Natural killer cell (primary cell): ENCODE results near the gene C2orf74. TPM values are rescaled to one million over a fixed set of nuclear protein-coding genes. Genes with fewer than 3 reads are reported as not detected.
"Not testable (repeated sequence)": the region's sequence is repeated elsewhere in the genome, so short reads cannot be mapped to it uniquely, and the experiment has no call there.

Source experiments
- ATAC-seq, 3 donors: fragments of 150-1000 bp in 2 of 3; fragments of 200-7000 bp in 1 of 3; cut with Tn5 transposase; 1 replicate in 1 of 3; 2 replicates in 2 of 3; pipeline ENCODE4 v1.10.0; 2021; ENCODE audit warnings: mild to moderate bottlenecking in 2 of 3, moderate library complexity in 2 of 3
- DNase-seq, 2 donors: peaks; one replicate each; pipeline versions ENCODE4 v3.0.0 to v3.0.0-alpha.2; 2013 to 2021; ENCODE audit warnings: mixed read lengths in 1 of 2
- H3K27ac ChIP-seq: one replicate; pipeline ENCODE4 v1.5.1; 2013; ENCODE audit warnings: mild to moderate bottlenecking, low read length
- H3K27me3 ChIP-seq: one replicate; pipeline ENCODE4 v1.6.1; 2013; ENCODE audit warnings: low read length; ENCODE audit not compliant: control insufficient read depth, insufficient read depth
- H3K36me3 ChIP-seq: one replicate; pipeline ENCODE4 v1.6.1; 2013; ENCODE audit warnings: low read length; ENCODE audit not compliant: control insufficient read depth, insufficient read depth
- H3K4me1 ChIP-seq: one replicate; pipeline ENCODE4 v1.6.1; 2013; ENCODE audit warnings: low read length; ENCODE audit not compliant: control insufficient read depth, insufficient read depth
- H3K4me3 ChIP-seq: one replicate; pipeline ENCODE4 v1.5.1; 2013; ENCODE audit warnings: low read length
- H3K9me3 ChIP-seq: one replicate; pipeline ENCODE4 v1.6.1; 2013; ENCODE audit warnings: low read length; ENCODE audit not compliant: control insufficient read depth, insufficient read depth
- H3K27ac Mint-ChIP-seq, 2 donors: one replicate each; pipeline ENCODE4 v1.8.0; 2022; ENCODE audit warnings: mild to moderate bottlenecking in 2 of 2, mixed read lengths in 2 of 2, moderate library complexity in 1 of 2
- H3K27me3 Mint-ChIP-seq, 2 donors: one replicate each; pipeline ENCODE4 v1.8.0; 2022; ENCODE audit warnings: low read depth in 2 of 2, mixed read lengths in 2 of 2
- H3K36me3 Mint-ChIP-seq: one replicate; pipeline ENCODE4 v1.8.0; 2022; ENCODE audit warnings: mixed read lengths
- H3K4me1 Mint-ChIP-seq, 2 donors: one replicate each; pipeline ENCODE4 v1.8.0; 2022; ENCODE audit warnings: mixed read lengths in 2 of 2
- H3K4me3 Mint-ChIP-seq: one replicate; pipeline ENCODE4 v1.8.0; 2022; ENCODE audit warnings: mild to moderate bottlenecking, moderate library complexity, mixed read lengths
- H3K9me3 Mint-ChIP-seq, 2 donors: one replicate each; pipeline ENCODE4 v1.8.0; 2022; ENCODE audit warnings: mixed read lengths in 2 of 2
- WGBS: methylation state at CpG from one replicate; pipeline ENCODE4 v1.1.7; 2013; ENCODE audit warnings: missing lambda C conversion rate; ENCODE audit not compliant: insufficient coverage; 5-methylcytosine and 5-hydroxymethylcytosine counted together
- intact Hi-C: fragments of 100-400 bp; cut with micrococcal nuclease; formaldehyde crosslinking; loops from one replicate; pipeline ENCODE4 v1.14.2; 2022
- total RNA-seq, 4 donors: library from RNA; stranded (reverse); fragments of 120-200 nt in 1 of 4; gene quantifications; one replicate each; pipeline versions ENCODE4 v1.2.3 to v1.2.4, GENCODE V29; 2013 to 2022
- TF ChIP-seq, protein P1 (sequence below): fragments of 200-600 bp; IDR thresholded peaks from one replicate; pipeline ENCODE4 v1.8.0; 2022; ENCODE audit warnings: antibody characterized with exemption

C2orf74 gene
- total RNA-seq, 3 donors from 2014 or later (not counting 1 experiment from before 2014, with no cell fraction given), result 5.7 to 6.1 (median 6.0) TPM

DNA sequence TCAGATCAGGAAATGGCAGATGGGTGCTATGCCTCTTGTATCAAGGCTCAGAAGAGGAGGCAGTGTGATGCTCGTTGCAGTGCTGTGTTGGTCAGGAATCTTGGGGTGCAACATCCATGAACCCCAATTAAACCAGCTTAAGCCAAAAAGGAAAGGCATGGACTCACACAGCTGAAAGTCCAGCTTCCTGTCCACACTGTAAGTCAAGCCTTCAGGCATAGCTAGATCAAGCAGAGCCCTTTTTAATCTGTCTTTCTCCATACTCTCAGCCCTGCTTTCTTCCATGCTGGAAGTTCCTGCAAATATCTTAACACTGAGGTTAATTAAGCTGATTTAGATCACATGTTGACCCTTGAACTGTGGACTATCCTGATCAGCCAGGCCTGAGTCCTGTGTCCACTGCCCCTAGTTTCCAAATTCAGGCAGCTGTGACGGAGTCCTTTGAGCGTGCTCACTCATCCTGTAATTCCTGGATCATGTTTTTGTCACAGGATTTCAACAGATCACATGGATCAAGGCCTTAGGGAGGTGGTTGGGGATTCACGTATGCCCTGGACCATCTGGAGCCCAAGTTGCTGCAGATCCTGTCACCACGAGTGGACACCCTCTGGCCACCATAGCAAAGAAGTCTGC, 4.5 kb upstream of the C2orf74 start:
- ATAC-seq (no peak), DNase-seq (no peak)
- Histone ChIP-seq H3K4me1 (no peaks in the 10 kb centered on the region), H3K27ac (no peak overlapping the region), H3K9me3 (no peaks in the 10 kb centered on the region), H3K4me3 (no peak overlapping the region), H3K36me3 (peaks cover 3% of the 10 kb centered on the region), H3K27me3 (no peaks in the 10 kb centered on the region)
- H3K27me3 Mint-ChIP-seq, result no peaks in the 10 kb centered on the region
- peaks cover 6 to 18% of the 10 kb centered on the region in 2 donors for H3K4me1 Mint-ChIP-seq
- H3K36me3 Mint-ChIP-seq, result peaks cover 23% of the 10 kb centered on the region
- intact Hi-C loops, result no loop called here
- H3K4me3 Mint-ChIP-seq, result no peak overlapping the region
- peaks cover 0 to 6% of the 10 kb centered on the region in 2 donors for H3K9me3 Mint-ChIP-seq
- TF ChIP-seq, protein P1, sequence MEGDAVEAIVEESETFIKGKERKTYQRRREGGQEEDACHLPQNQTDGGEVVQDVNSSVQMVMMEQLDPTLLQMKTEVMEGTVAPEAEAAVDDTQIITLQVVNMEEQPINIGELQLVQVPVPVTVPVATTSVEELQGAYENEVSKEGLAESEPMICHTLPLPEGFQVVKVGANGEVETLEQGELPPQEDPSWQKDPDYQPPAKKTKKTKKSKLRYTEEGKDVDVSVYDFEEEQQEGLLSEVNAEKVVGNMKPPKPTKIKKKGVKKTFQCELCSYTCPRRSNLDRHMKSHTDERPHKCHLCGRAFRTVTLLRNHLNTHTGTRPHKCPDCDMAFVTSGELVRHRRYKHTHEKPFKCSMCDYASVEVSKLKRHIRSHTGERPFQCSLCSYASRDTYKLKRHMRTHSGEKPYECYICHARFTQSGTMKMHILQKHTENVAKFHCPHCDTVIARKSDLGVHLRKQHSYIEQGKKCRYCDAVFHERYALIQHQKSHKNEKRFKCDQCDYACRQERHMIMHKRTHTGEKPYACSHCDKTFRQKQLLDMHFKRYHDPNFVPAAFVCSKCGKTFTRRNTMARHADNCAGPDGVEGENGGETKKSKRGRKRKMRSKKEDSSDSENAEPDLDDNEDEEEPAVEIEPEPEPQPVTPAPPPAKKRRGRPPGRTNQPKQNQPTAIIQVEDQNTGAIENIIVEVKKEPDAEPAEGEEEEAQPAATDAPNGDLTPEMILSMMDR, result no peak
- 96% methylated on average over 5 of the region's 5 CpGs for WGBS
- H3K27ac Mint-ChIP-seq, result peak overlapping the region in 1 of 2 donors; percentile 15

DNA sequence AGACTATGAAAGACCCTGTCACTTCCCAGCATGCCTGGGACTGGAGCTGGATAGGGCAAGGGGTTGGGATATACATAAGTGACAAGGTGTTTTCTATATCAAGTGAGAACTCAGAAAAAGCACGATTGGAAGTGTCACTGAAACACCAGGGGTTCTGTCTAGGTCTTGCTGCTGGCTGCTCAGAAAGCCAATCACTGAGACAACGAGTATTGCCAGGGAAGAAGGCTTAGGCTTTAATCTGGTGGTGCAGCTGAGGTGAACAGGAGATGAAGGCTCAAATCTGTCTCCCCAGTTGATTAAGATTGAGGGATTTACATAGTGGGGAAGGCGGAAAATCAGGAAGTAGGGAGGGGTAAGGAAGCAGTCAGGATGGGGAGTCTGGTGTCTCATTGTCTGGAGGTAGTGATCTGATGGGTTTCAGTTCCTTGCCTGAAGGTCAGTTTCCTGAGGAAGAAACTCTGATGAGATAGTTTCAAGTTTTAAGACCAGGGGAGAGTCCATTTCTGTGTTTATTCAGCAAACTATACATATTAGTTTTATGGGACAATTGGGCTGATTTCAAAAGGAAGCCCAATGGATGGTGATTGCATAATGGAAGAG, 3.5 kb upstream of the C2orf74 start:
- peaks cover 3% of the 10 kb centered on the region for H3K36me3 ChIP-seq
- Mint-ChIP-seq H3K4me1 (peaks cover 6 to 18% of the 10 kb centered on the region in 2 donors), H3K9me3 (peaks cover 0 to 6% of the 10 kb centered on the region in 2 donors), H3K27me3 (no peaks in the 10 kb centered on the region), H3K36me3 (peaks cover 31% of the 10 kb centered on the region), H3K27ac (peak overlapping the region; percentile 2 to 15), H3K4me3 (no peak overlapping the region)
- DNase-seq, result no peak
- no peak overlapping the region for H3K4me3 ChIP-seq
- no peaks in the 10 kb centered on the region for H3K9me3 ChIP-seq
- no peak for ATAC-seq
- WGBS, result 88% methylated on average over 3 of the region's 3 CpGs
- no peak overlapping the region for H3K27ac ChIP-seq
- H3K4me1 ChIP-seq, result no peaks in the 10 kb centered on the region
- no peaks in the 10 kb centered on the region for H3K27me3 ChIP-seq
- intact Hi-C loops, result no loop called here
- TF ChIP-seq, protein P1, result no peak

DNA sequence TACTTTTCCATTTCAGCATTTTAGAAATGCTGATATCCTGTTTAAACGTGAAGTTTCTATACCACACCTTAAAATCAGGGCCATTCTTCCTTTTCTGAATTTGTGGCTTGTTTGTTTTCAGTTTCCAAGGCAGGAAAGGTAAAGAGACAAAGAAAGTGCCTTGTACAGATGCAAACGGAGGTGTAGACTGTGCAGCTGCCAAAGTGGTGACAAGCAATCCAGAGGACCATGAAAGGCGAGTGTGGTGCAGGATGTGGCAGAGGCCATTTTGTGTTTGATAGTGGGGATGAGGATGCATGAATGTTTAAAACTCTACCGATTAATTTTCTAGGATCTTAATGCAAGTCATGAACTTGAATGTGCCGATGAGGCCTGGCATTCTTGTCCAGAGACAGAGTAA, 733 bp downstream of the C2orf74 start:
- ATAC-seq (no peak), DNase-seq (no peak)
- no peaks in the 10 kb centered on the region for H3K9me3 ChIP-seq
- H3K27ac ChIP-seq, result no peak overlapping the region
- no peak overlapping the region for H3K27ac Mint-ChIP-seq
- peaks cover 0 to 6% of the 10 kb centered on the region in 2 donors for H3K9me3 Mint-ChIP-seq
- no peaks in the 10 kb centered on the region for H3K27me3 Mint-ChIP-seq
- H3K27me3 ChIP-seq, result no peaks in the 10 kb centered on the region
- H3K4me1 ChIP-seq, result no peaks in the 10 kb centered on the region
- H3K4me3 Mint-ChIP-seq, result no peak overlapping the region
- intact Hi-C loops, result no loop called here
- peaks cover 16% of the 10 kb centered on the region for H3K36me3 ChIP-seq
- peaks cover 6 to 18% of the 10 kb centered on the region in 2 donors for H3K4me1 Mint-ChIP-seq
- TF ChIP-seq, protein P1, result no peak
- no peak overlapping the region for H3K4me3 ChIP-seq
- H3K36me3 Mint-ChIP-seq, result peaks cover 38% of the 10 kb centered on the region
- 90% methylated on average over 5 of the region's 5 CpGs for WGBS

DNA sequence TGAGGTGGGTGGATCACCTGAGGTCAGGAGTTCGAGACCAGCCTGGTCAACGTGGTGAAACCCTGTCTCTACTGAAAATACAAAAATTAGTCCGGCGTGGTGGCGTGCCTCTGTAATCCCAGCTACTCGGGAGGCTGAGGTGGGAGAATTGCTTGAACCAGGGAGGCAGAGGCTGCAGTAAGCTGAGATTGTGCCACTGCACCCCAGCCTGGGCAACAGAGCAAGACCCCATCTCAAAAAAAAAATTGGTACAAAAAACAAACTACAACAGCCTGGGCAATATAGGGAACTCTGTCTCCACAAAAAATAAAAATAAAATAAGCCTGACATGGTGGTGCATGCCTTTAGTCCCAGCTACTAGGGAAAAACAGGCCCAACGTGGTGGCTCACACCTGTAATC, 3.1 kb downstream of the C2orf74 start:
- intact Hi-C loops, ATAC-seq: not testable (repeated sequence)
- peaks cover 26% of the 10 kb centered on the region for H3K36me3 Mint-ChIP-seq

More for the DNA sequence above, 3.1 kb downstream of the C2orf74 start:
- H3K27me3 Mint-ChIP-seq, H3K4me3 Mint-ChIP-seq, H3K27ac Mint-ChIP-seq, H3K27me3 ChIP-seq, H3K9me3 Mint-ChIP-seq, H3K9me3 ChIP-seq, H3K4me1 ChIP-seq, H3K4me3 ChIP-seq, H3K4me1 Mint-ChIP-seq, H3K27ac ChIP-seq, DNase-seq: not testable (repeated sequence)
- 97% methylated on average over 7 of the region's 7 CpGs for WGBS
- H3K36me3 ChIP-seq, result peaks cover 13% of the 10 kb centered on the region
